H9 (cell line): ENCODE data around the gene DHCR7. TPM values are rescaled to one million over a fixed set of nuclear protein-coding genes. Genes with fewer than 3 reads are reported as not detected.

ENCODE experiments used
- DNase-seq: peaks from one replicate; pipeline ENCODE4 v3.0.0-alpha.2; 2017
- H2AFZ ChIP-seq: one replicate; pipeline ENCODE4 v1.6.1; 2013; ENCODE audit warnings: mild to moderate bottlenecking, low read length, control low read depth, moderate library complexity
- H2AK5ac ChIP-seq: 2 replicates; pipeline ENCODE4 v1.6.1; 2013; ENCODE audit warnings: low read length, control low read depth, mixed read lengths; ENCODE audit not compliant: insufficient read length
- H2BK120ac ChIP-seq: one replicate; pipeline ENCODE4 v1.6.1; 2013; ENCODE audit warnings: low read depth, mild to moderate bottlenecking, low read length, control low read depth, inconsistent platforms; ENCODE audit not compliant: poor library complexity, severe bottlenecking
- H2BK12ac ChIP-seq: 2 replicates; pipeline ENCODE4 v1.6.1; 2013; ENCODE audit warnings: low read length, control low read depth, mixed read lengths, low read depth; ENCODE audit not compliant: insufficient read length
- H2BK15ac ChIP-seq: 2 replicates; pipeline ENCODE4 v1.6.1; 2013; ENCODE audit warnings: low read depth, low read length, control low read depth
- H2BK20ac ChIP-seq: one replicate; pipeline ENCODE4 v1.6.1; 2013; ENCODE audit warnings: low read depth, mild to moderate bottlenecking, low read length, control low read depth, inconsistent platforms; ENCODE audit not compliant: poor library complexity, severe bottlenecking
- H2BK5ac ChIP-seq: 2 replicates; pipeline ENCODE4 v1.6.1; 2013; ENCODE audit warnings: low read length, control low read depth, mixed read lengths; ENCODE audit not compliant: insufficient read length
- H3K14ac ChIP-seq: 2 replicates; pipeline ENCODE4 v1.6.1; 2013; ENCODE audit warnings: low read length, control low read depth; ENCODE audit not compliant: insufficient read depth
- H3K18ac ChIP-seq: 2 replicates; pipeline ENCODE4 v1.6.1; 2013; ENCODE audit warnings: low read depth, mild to moderate bottlenecking, mixed read lengths, low read length, control low read depth; ENCODE audit not compliant: insufficient read length
- H3K23ac ChIP-seq: 2 replicates; pipeline ENCODE4 v1.6.1; 2013; ENCODE audit warnings: low read length, control low read depth, mixed read lengths, low read depth; ENCODE audit not compliant: insufficient read length
- H3K23me2 ChIP-seq: 2 replicates; pipeline ENCODE4 v1.6.1; 2013; ENCODE audit warnings: low read depth, mild to moderate bottlenecking, mixed read lengths, low read length, control low read depth; ENCODE audit not compliant: insufficient read length, poor library complexity, severe bottlenecking
- H3K27ac ChIP-seq: 2 replicates; pipeline ENCODE4 v1.5.1; 2013; ENCODE audit warnings: low read length, control low read depth, mixed read lengths, low read depth; ENCODE audit not compliant: insufficient read length
- H3K27me3 ChIP-seq: 2 replicates; pipeline ENCODE4 v1.6.1; 2013; ENCODE audit warnings: low read length, control low read depth, inconsistent platforms; ENCODE audit not compliant: insufficient read depth
- H3K4ac ChIP-seq: 2 replicates; pipeline ENCODE4 v1.6.1; 2013; ENCODE audit warnings: low read depth, mild to moderate bottlenecking, control low read depth, inconsistent platforms, low read length, moderate library complexity
- H3K4me1 ChIP-seq: 2 replicates; pipeline ENCODE4 v1.6.1; 2013; ENCODE audit warnings: low read length, control low read depth, inconsistent platforms; ENCODE audit not compliant: insufficient read depth
- H3K4me2 ChIP-seq: 2 replicates; pipeline ENCODE4 v1.6.1; 2013; ENCODE audit warnings: low read length, control low read depth, mixed read lengths; ENCODE audit not compliant: insufficient read length, insufficient read depth
- H3K56ac ChIP-seq: 2 replicates; pipeline ENCODE4 v1.6.1; 2013; ENCODE audit warnings: low read depth, mild to moderate bottlenecking, mixed read lengths, low read length, control low read depth; ENCODE audit not compliant: insufficient read length
- H3K79me1 ChIP-seq: 2 replicates; pipeline ENCODE4 v1.6.1; 2013; ENCODE audit warnings: low read depth, mild to moderate bottlenecking, moderate library complexity, low read length, control low read depth, inconsistent platforms; ENCODE audit not compliant: insufficient read depth, poor library complexity, severe bottlenecking
- H3K79me2 ChIP-seq: 2 replicates; pipeline ENCODE4 v1.6.1; 2013; ENCODE audit warnings: low read length, control low read depth, inconsistent platforms; ENCODE audit not compliant: insufficient read depth
- H3K9ac ChIP-seq: 2 replicates; pipeline ENCODE4 v1.6.1; 2013; ENCODE audit warnings: low read length, control low read depth, mixed read lengths; ENCODE audit not compliant: insufficient read length; ENCODE audit errors: extremely low read depth
- H3K9me3 ChIP-seq: one replicate; pipeline ENCODE4 v1.6.1; 2013; ENCODE audit warnings: low read depth, low read length, inconsistent platforms; ENCODE audit not compliant: control insufficient read depth
- H3T11ph ChIP-seq: one replicate; pipeline ENCODE4 v1.6.1; 2013; ENCODE audit warnings: mild to moderate bottlenecking, low read length, control low read depth, inconsistent platforms
- H4K20me1 ChIP-seq: one replicate; pipeline ENCODE4 v1.6.1; 2013; ENCODE audit not compliant: control insufficient read depth, insufficient read length, insufficient read depth
- H4K5ac ChIP-seq: 2 replicates; pipeline ENCODE4 v1.6.1; 2013; ENCODE audit warnings: low read depth, mild to moderate bottlenecking, mixed read lengths, low read length, control low read depth; ENCODE audit not compliant: insufficient read length
- H4K8ac ChIP-seq: replicated peaks from 2 replicates; pipeline ENCODE4 v1.6.1; 2013; ENCODE audit warnings: low read length, control low read depth, mixed read lengths, low read depth; ENCODE audit not compliant: insufficient read length
- H4K91ac ChIP-seq: 2 replicates; pipeline ENCODE4 v1.6.1; 2013; ENCODE audit warnings: low read depth, mild to moderate bottlenecking, moderate library complexity, mixed read lengths, low read length, control low read depth; ENCODE audit not compliant: insufficient read length
- H3K27ac Mint-ChIP-seq, 3 experiments: 2 replicates in 2 of 3; 3 replicates in 1 of 3; pipeline ENCODE4 v1.8.0; 2020 to 2021; ENCODE audit warnings: mixed read lengths in 3 of 3, mild to moderate bottlenecking in 1 of 3, moderate library complexity in 1 of 3
- H3K27me3 Mint-ChIP-seq: 2 replicates; pipeline ENCODE4 v1.8.0; 2021; ENCODE audit warnings: low read depth, mild to moderate bottlenecking, moderate library complexity, mixed read lengths
- H3K36me3 Mint-ChIP-seq, 3 experiments: 2 replicates in 2 of 3; 3 replicates in 1 of 3; pipeline ENCODE4 v1.8.0; 2020 to 2021; ENCODE audit warnings: low read depth in 3 of 3, mixed read lengths in 3 of 3; ENCODE audit not compliant: insufficient read depth in 1 of 3
- H3K4me1 Mint-ChIP-seq, 2 experiments: 2 replicates each; pipeline ENCODE4 v1.8.0; 2020; ENCODE audit warnings: mixed read lengths in 2 of 2
- H3K4me3 Mint-ChIP-seq, 2 experiments: 2 replicates in 1 of 2; 3 replicates in 1 of 2; pipeline ENCODE4 v1.8.0; 2020 to 2021; ENCODE audit warnings: mild to moderate bottlenecking in 2 of 2, mixed read lengths in 2 of 2, moderate library complexity in 1 of 2
- H3K9me3 Mint-ChIP-seq, 2 experiments: 2 replicates in 1 of 2; 3 replicates in 1 of 2; pipeline ENCODE4 v1.8.0; 2020; ENCODE audit warnings: mild to moderate bottlenecking in 2 of 2, mixed read lengths in 2 of 2, moderate library complexity in 1 of 2
- CTCF ChIP-seq: fragments of 200-600 bp; sonication (generic); conservative IDR thresholded peaks from 3 replicates; pipeline ENCODE4 v1.8.0; 2021; ENCODE audit warnings: antibody characterized with exemption, mild to moderate bottlenecking
- WGBS: extraction: QIAGEN DNeasy Blood & Tissue Kit; methylation state at CpG from one replicate; pipeline ENCODE4 v1.1.7; 2013; ENCODE audit warnings: missing lambda C conversion rate, low lambda C conversion rate, mixed read lengths; ENCODE audit not compliant: insufficient read length; ENCODE audit errors: extremely low coverage; 5-methylcytosine and 5-hydroxymethylcytosine counted together
- total RNA-seq: library from RNA; stranded (reverse); gene quantifications from 2 replicates; pipeline ENCODE4 v1.2.1, GENCODE V29; 2021

DHCR7 gene
- total RNA-seq, 1 experiment from 2014 or later: 124 TPM

GRCh38 chr11:71496421-71496820 lies 48.2 kb upstream of the DHCR7 start:
- no peak for DNase-seq
- H2BK15ac ChIP-seq: no peak overlapping the region
- Mint-ChIP-seq H3K4me1 (no peaks in the 10 kb centered on the region), H3K27me3 (no peaks in the 10 kb centered on the region), H3K27ac (no peak overlapping the region), H3K4me3 (no peak overlapping the region), H3K36me3 (peaks cover 15 to 78% (median 35%) of the 10 kb centered on the region in 3 experiments; a peak in 6 of 7 replicates), H3K9me3 (peaks cover 0 to 3% of the 10 kb centered on the region in 2 experiments; a peak in 1 of 5 replicates)
- H4K20me1 ChIP-seq: no peaks in the 10 kb centered on the region
- H2BK20ac ChIP-seq: no peak overlapping the region
- no peak overlapping the region for H4K91ac ChIP-seq
- H3K23me2 ChIP-seq: no peaks in the 10 kb centered on the region
- H3K23ac ChIP-seq: no peak overlapping the region
- H2AK5ac ChIP-seq: no peak overlapping the region
- no peak overlapping the region for H4K5ac ChIP-seq
- no peak overlapping the region for H3K18ac ChIP-seq
- no peak overlapping the region for H2BK12ac ChIP-seq
- no peaks in the 10 kb centered on the region for H3K79me1 ChIP-seq
- H3T11ph ChIP-seq: no peak overlapping the region
- no peak overlapping the region for H3K27ac ChIP-seq
- no peak overlapping the region for H3K9ac ChIP-seq
- no peaks in the 10 kb centered on the region for H3K9me3 ChIP-seq
- no peaks in the 10 kb centered on the region for H3K4me1 ChIP-seq
- H3K79me2 ChIP-seq: no peaks in the 10 kb centered on the region
- WGBS: no CpG with 5 or more reads among the region's 13 CpGs
- no peak overlapping the region for H2BK5ac ChIP-seq
- no peak overlapping the region for H3K4me2 ChIP-seq
- no peak overlapping the region for H3K14ac ChIP-seq
- H3K56ac ChIP-seq: no peak overlapping the region
- H3K4ac ChIP-seq: no peak overlapping the region
- no peak overlapping the region for H4K8ac ChIP-seq
- H3K27me3 ChIP-seq: no peaks in the 10 kb centered on the region
- no peak overlapping the region for H2BK120ac ChIP-seq
- no peak overlapping the region for H2AFZ ChIP-seq
- no peak for TF ChIP-seq CTCF
